ENCODE data around the gene RORB. TPM values are rescaled to one million over a fixed set of nuclear protein-coding genes. Genes with fewer than 3 reads are reported as not detected.

RORB gene
- polyA plus RNA-seq, 3 donors: not detected

GRCh38 chr9:74736646-74737045 lies 239.5 kb downstream of the RORB start:
- DNase-seq: no peak
- intact Hi-C loops (cut with micrococcal nuclease): no loop called here
- H3K79me2 ChIP-seq (ENCODE audit: insufficient read depth, low read length): no peaks in the 10 kb centered on the region
- no peak overlapping the region for H3K4me3 ChIP-seq (replicated peaks in 1 of 3; ENCODE audit: low read depth in 2 of 3, low read length in 3 of 3)
- H3K27ac ChIP-seq (ENCODE audit: low read depth in 1 of 2, low read length in 2 of 2): no peak overlapping the region
- H3K4me1 Mint-ChIP-seq: no peaks in the 10 kb centered on the region
- H3K27me3 Mint-ChIP-seq (ENCODE audit: low read depth in 3 of 3): peaks cover 0 to 7% (median 0%) of the 10 kb centered on the region in 3 donors
- H3K36me3 Mint-ChIP-seq: no peaks in the 10 kb centered on the region
- no peaks in the 10 kb centered on the region for H3K27me3 ChIP-seq (ENCODE audit: control insufficient read depth in 2 of 2, insufficient read depth in 2 of 2, low read length in 2 of 2)
- H3K4me2 ChIP-seq (replicated peaks; ENCODE audit: extremely low read depth, low read length, poor library complexity, severe bottlenecking): no peak overlapping the region
- no peaks in the 10 kb centered on the region for H3K9me3 Mint-ChIP-seq
- no peak overlapping the region for H3K4me3 Mint-ChIP-seq
- WGBS (ENCODE audit: insufficient coverage): no CpG with 5 or more reads among the region's 4 CpGs
- H3K27ac Mint-ChIP-seq: no peak overlapping the region
- no peaks in the 10 kb centered on the region for H4K20me1 ChIP-seq (ENCODE audit: insufficient read depth, low read length)
- no peaks in the 10 kb centered on the region for H3K36me3 ChIP-seq (replicated peaks in 1 of 2; ENCODE audit: control insufficient read depth in 1 of 2, insufficient read depth in 2 of 2, low read length in 2 of 2)
- no peaks in the 10 kb centered on the region for H3K9me3 ChIP-seq (replicated peaks in 1 of 2; ENCODE audit: control insufficient read depth in 1 of 2, insufficient read depth in 1 of 2, low read length in 2 of 2)
- no peaks in the 10 kb centered on the region for H3K4me1 ChIP-seq (ENCODE audit: control insufficient read depth in 1 of 2, insufficient read depth in 2 of 2, low read length in 2 of 2)
- TF ChIP-seq CTCF (IDR thresholded peaks at IDR 0.05): no peak
- H2AFZ ChIP-seq (ENCODE audit: insufficient read depth, low read depth, low read length, poor library complexity, severe bottlenecking): no peak overlapping the region
- no peak overlapping the region for H3K9ac ChIP-seq (ENCODE audit: insufficient read depth, low read length, poor library complexity, severe bottlenecking)

DNA sequence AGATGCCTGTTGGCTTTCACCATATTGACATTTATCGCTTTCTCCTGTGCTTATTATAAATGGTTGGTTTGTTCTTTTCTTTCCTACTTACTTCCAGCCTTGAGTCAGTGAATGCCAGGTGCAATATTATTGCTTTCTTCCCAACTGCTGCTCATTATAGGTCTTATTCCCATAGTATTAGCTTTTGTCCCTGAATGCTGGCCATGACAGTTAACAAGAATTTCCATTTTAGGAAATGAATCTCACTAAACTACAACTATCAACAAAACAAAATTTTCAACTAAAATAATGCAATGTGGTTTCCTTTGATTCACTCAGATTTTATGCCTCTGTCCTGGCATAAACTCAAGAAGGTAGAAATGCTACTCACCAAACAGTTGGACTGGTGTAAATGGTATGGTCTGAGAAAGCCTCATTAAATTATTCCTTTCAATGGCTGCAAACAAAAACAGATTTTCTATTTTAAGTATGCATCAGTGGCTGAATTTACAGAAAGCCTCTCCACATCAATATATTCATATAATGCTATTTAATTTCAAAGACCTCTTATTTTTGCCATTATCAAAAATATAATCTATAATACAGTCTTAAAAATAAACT lies 245.2 kb downstream of the RORB start:
- Histone ChIP-seq H3K79me2 (ENCODE audit: insufficient read depth, low read length) (no peaks in the 10 kb centered on the region), H3K4me3 (replicated peaks in 1 of 3; ENCODE audit: low read depth in 2 of 3, low read length in 3 of 3) (no peak overlapping the region), H3K36me3 (replicated peaks in 1 of 2; ENCODE audit: control insufficient read depth in 1 of 2, insufficient read depth in 2 of 2, low read length in 2 of 2) (no peaks in the 10 kb centered on the region), H3K9me3 (replicated peaks in 1 of 2; ENCODE audit: control insufficient read depth in 1 of 2, insufficient read depth in 1 of 2, low read length in 2 of 2) (no peaks in the 10 kb centered on the region), H3K27me3 (ENCODE audit: control insufficient read depth in 2 of 2, insufficient read depth in 2 of 2, low read length in 2 of 2) (no peaks in the 10 kb centered on the region), H2AFZ (ENCODE audit: insufficient read depth, low read depth, low read length, poor library complexity, severe bottlenecking) (no peak overlapping the region), H3K4me2 (replicated peaks; ENCODE audit: extremely low read depth, low read length, poor library complexity, severe bottlenecking) (no peak overlapping the region), H3K4me1 (ENCODE audit: control insufficient read depth in 1 of 2, insufficient read depth in 2 of 2, low read length in 2 of 2) (no peaks in the 10 kb centered on the region), H4K20me1 (ENCODE audit: insufficient read depth, low read length) (no peaks in the 10 kb centered on the region), H3K27ac (ENCODE audit: low read depth in 1 of 2, low read length in 2 of 2) (no peak overlapping the region), H3K9ac (ENCODE audit: insufficient read depth, low read length, poor library complexity, severe bottlenecking) (no peak overlapping the region)
- TF ChIP-seq CTCF (IDR thresholded peaks at IDR 0.05): no peak
- DNase-seq: no peak
- no peaks in the 10 kb centered on the region for H3K36me3 Mint-ChIP-seq
- intact Hi-C loops (cut with micrococcal nuclease): no loop called here
- no peaks in the 10 kb centered on the region for H3K4me1 Mint-ChIP-seq
- H3K4me3 Mint-ChIP-seq: no peak overlapping the region
- H3K9me3 Mint-ChIP-seq: no peaks in the 10 kb centered on the region
- peaks cover 0 to 9% (median 3%) of the 10 kb centered on the region in 3 donors for H3K27me3 Mint-ChIP-seq (ENCODE audit: low read depth in 3 of 3)
- no CpG with 5 or more reads among the region's 1 CpG for WGBS (ENCODE audit: insufficient coverage)
- H3K27ac Mint-ChIP-seq: no peak overlapping the region
